AG04449 (cell line): ENCODE data around the gene CLIC5.

ENCODE experiments used
- CTCF ChIA-PET: fragments of 350-600 bp; formaldehyde crosslinking; extraction: SDS; loops from one replicate; lab custom pipeline; 2021; ENCODE audit warnings: antibody characterized with exemption; lab: Yijun Ruan, JAX
- POLR2A ChIA-PET: fragments of 400-600, 350-600 bp; formaldehyde crosslinking; extraction: SDS; loops from one replicate; lab custom pipeline; 2020; ENCODE audit warnings: antibody characterized with exemption, inconsistent platforms; lab: Yijun Ruan, JAX
- DNase-seq: peaks from one replicate; pipeline ENCODE4 v3.0.0-alpha.2; 2010; ENCODE audit warnings: low read depth, low spot score
- H3K4me3 ChIP-seq: 2 replicates; pipeline ENCODE4 v1.5.1; 2011; ENCODE audit warnings: low read depth, mild to moderate bottlenecking, control low read depth, low read length
- TF ChIP-seq, protein P1 (sequence below): IDR thresholded peaks from one replicate; pipeline ENCODE4 v1.5.1; 2011; ENCODE audit warnings: mild to moderate bottlenecking, moderate library complexity, low read length, control low read depth, inconsistent platforms; ENCODE audit not compliant: insufficient read depth; ENCODE audit errors: missing control alignments

Gene CLIC5

DNA sequence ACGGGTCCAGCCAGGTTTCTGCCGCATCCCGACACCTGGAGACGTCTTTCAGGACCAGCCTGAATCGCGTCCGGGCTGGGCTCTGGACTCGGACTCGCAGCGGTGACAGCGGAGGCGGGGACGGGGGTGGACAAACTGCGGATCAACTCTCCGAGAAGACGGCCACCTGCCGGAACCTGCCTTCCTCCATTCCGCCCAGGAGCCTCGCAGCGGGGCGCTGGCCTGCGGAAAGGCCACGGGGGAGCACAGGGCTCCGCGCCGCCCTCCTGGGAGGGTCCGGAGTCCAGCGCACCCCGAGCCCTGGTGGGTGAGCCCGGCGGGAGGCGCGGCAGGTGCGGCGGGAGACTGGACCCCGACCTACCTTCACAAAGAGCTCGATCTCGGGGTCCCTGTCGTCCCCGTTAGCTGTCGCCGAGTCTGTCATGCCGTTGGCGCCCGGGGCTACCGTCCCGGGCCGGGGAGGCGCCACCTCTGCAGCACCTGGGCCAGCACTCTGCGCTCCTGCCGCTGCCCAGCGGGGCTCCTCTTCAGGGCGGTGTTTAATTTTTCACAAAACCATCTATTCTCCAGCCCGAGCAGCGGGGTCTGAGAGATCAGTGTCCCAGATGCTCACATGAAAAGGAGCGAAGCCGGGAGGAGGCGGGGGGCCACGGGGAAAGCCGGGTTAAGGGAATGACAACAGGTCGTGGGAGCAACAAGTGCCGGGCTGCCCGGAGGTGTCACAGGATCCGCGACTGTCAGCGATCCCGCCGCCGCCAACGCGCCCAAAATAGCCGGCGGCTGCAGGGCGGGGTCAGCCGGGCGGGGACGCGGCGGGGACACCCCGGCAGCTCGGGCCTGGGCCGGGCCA is at the start of gene CLIC5:
Gene CLIC5 (minus strand): TSS at position 742 of the 850 bp plus-strand sequence. CDS start 318 bp downstream, at position 424.
- CTCF ChIA-PET: no interaction called here
- peak within 1 kb of the TSS; percentile 8; the same call in 1 of the 2 replicates for H3K4me3 ChIP-seq
- TF ChIP-seq, protein P1, sequence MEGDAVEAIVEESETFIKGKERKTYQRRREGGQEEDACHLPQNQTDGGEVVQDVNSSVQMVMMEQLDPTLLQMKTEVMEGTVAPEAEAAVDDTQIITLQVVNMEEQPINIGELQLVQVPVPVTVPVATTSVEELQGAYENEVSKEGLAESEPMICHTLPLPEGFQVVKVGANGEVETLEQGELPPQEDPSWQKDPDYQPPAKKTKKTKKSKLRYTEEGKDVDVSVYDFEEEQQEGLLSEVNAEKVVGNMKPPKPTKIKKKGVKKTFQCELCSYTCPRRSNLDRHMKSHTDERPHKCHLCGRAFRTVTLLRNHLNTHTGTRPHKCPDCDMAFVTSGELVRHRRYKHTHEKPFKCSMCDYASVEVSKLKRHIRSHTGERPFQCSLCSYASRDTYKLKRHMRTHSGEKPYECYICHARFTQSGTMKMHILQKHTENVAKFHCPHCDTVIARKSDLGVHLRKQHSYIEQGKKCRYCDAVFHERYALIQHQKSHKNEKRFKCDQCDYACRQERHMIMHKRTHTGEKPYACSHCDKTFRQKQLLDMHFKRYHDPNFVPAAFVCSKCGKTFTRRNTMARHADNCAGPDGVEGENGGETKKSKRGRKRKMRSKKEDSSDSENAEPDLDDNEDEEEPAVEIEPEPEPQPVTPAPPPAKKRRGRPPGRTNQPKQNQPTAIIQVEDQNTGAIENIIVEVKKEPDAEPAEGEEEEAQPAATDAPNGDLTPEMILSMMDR: no peak
- no peak for DNase-seq
- POLR2A ChIA-PET: no interaction called here

DNA sequence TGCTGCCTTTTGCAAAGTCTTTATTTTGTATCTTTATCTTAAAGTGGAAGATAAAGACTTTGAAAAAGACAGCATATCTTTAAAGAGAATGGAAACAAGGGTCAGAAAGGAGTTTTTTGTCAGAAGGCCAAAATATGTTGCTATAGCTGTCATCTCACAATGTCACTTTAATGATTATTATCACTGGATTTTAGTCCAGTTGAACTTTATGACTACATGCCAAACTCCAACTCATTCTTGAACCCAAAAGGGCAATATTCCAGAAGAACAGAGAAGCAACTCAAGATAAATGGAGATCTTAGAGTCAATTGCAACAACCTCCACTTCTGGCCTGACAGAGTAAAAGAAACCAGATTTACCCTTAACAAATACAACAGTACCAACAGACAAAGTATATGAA is 47.3 kb upstream of the CLIC5 start:
- ChIA-PET CTCF (no interaction called here), POLR2A (no interaction called here)
- TF ChIP-seq, protein P1: no peak
- no peak for DNase-seq
- no peak overlapping the region for H3K4me3 ChIP-seq

DNA sequence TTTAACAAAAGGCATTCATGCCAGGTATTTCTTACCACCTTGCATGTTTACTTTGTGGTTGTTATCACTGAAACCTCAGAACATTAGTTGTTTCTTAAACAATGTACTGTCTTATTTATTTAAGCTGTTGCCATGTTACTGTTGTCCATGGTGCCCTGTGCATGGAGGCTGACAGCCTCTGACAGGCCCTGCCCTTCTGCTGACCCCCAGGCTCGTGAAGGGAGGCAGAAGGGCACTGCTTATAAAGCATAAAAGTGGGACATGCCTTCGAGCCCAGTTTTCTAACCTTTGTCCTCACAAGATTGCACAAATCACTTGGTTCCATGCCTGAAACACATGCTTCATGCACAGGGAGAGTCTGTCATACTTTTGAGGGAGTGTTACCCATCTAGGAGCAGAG is 46.7 kb upstream of the CLIC5 start:
- H3K4me3 ChIP-seq: no peak overlapping the region
- TF ChIP-seq, protein P1: no peak
- ChIA-PET CTCF (no interaction called here), POLR2A (no interaction called here)
- no peak for DNase-seq

DNA sequence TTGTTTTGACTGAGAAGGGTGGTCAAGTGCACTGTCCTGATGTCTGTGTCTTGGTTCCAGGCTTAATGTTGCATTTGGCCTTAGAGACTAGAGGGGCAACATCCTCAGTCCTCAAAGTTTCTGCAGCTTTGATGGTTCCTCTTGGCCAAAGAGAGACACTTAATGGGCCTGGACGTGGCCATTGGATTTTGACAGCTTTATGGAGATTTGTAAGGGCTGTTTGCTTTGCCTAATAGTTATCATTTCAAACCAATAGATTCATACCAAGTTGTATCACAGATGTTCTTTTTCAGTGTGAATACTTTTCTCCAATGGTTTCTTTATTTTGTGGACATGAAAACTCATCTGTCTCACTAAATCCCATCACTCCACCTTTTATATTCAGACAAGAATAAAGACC is 45.8 kb upstream of the CLIC5 start:
- ChIA-PET CTCF (no interaction called here), POLR2A (no interaction called here)
- no peak overlapping the region for H3K4me3 ChIP-seq
- DNase-seq: no peak
- TF ChIP-seq, protein P1: no peak

DNA sequence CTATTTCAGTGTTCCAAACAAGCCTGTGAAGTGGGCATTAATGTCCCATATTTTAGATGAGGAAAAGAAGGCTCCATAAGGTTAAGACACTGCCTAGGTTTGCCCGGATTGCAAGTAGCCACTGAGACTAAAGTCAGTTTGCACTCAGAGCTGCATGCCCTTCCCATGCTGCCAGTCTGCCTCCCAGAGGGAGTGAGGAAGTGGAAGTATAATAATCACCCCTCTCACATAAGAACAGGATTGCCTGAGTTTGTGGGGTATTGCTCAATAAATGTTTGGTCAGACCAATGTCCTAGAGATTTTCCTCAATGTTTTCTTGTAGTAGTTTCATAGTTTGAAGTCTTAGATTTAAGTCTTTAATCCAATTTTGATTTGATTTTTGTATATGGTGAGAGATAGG is 43.9 kb upstream of the CLIC5 start:
- ChIA-PET POLR2A (no interaction called here), CTCF (no interaction called here)
- TF ChIP-seq, protein P1: no peak
- H3K4me3 ChIP-seq: no peak overlapping the region
- no peak for DNase-seq

DNA sequence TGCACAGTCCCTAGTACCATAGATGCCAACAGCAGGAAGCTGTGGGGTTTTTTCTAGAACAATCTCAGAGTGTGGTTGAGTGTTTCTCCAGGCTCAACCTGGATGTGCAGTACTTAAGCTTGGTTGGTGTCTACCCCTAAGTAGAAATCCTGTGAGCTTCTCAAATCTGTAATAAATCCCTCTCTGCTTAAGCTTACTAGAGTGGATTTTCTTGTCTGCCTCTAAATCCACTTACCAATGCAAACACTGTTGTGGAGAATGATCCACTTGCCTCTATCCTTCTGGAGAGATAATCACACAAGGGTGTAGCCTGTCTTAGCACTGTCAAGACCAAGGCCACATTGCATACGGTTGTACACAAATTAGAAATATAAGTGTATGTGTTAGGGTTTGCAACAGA is 43.3 kb upstream of the CLIC5 start:
- no peak for DNase-seq
- no peak overlapping the region for H3K4me3 ChIP-seq
- POLR2A ChIA-PET: no interaction called here
- TF ChIP-seq, protein P1: no peak
- CTCF ChIA-PET: no interaction called here
